ENCODE measurements around the gene TMCC1.

DNA sequence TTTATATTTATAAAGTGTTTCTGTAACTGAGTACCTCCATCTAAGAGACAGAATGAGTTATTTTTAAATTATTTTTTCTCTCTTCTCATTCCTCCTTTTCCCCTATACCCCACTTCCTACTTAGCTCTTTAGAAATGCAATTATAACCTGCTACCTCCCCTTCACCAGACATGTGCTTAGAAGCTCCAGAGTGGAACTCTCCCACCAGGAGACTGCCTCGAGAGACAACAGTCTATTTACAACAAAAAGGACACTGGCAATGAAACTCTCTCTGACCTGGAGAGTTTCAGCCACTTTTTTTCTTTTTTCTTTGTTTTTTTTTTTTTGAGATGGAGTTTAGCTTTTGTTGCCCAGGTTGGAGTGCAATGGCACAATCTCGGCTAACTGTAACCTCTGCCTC lies 177.7 kb downstream of the TMCC1 start:
- TF ChIP-seq REST (IDR thresholded peaks at IDR 0.05; ENCODE audit: insufficient read depth in 1 of 2, low read depth in 2 of 2, low read length in 2 of 2) (no peak), TAF1 (IDR thresholded peaks at IDR 0.05; ENCODE audit: borderline replicate concordance, insufficient read depth, low read length) (no peak), SIN3A (IDR thresholded peaks at IDR 0.05; ENCODE audit: borderline replicate concordance, insufficient read depth, low read length) (no peak), POLR2AphosphoS5 (IDR thresholded peaks at IDR 0.05; ENCODE audit: low read depth, low read length) (no peak), FOXP2 (optimal IDR thresholded peaks at IDR 0.05; ENCODE audit: borderline replicate concordance, extremely low read depth, extremely low read length, insufficient read depth) (no peak)
